ENCODE data around the gene INPP5B. TPM values are rescaled to one million over a fixed set of nuclear protein-coding genes. Genes with fewer than 3 reads are reported as not detected.
"Not testable (repeated sequence)": the region's sequence is repeated elsewhere in the genome, so short reads cannot be mapped to it uniquely, and the experiment has no call there.

The INPP5B gene
- total and polyA plus RNA-seq, 2 donors (not counting 1 experiment from before 2014, with no cell fraction given): 23.6 to 55.0 TPM

DNA sequence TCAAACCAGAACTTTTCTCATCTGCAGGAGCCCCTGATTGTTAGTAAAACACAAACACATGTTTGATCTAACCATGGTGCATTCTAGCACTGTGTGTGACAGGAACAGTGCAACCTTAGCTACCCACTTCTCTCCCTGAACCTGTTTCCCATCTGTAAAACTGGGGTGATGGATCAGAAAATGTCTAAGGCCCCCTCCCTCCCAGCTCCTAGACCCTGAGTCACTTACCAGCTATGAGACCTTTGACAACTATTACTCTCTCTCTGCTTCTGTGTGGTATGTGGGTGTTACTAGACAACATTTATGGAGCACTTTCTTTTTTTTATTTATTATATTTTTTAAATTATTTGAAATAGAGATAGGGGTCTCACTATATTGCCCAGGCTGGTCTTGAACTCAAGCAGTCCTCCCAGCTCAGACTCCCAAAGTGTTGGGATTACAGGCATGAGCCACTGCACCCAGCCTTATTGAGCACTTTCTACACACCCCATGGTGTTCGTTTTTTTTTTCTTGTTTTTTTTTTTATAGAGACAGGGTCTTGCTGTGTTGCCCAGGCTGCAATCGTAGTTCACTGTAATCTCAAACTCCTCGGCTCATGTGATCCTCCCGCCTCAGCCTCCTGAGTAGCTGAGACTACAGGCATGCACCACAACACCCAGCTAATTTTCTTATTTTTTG is 2.6 kb downstream of the INPP5B start:
- Histone ChIP-seq H3K4me2 (ENCODE audit: extremely low read depth, insufficient read depth, low read length) (no peak overlapping the region), H3K9me3 (ENCODE audit: control insufficient read depth, insufficient read depth, low read depth, low read length) (no peaks in the 10 kb centered on the region), H3K27ac (ENCODE audit: insufficient read depth, low read length) (no peak overlapping the region), H3K79me2 (ENCODE audit: control insufficient read depth, insufficient read depth, low read length) (no peaks in the 10 kb centered on the region), H3K27me3 (ENCODE audit: control insufficient read depth, insufficient read depth, low read length) (no peaks in the 10 kb centered on the region), H3K4me3 (replicated peaks in 1 of 4; ENCODE audit: control extremely low read depth in 1 of 4, insufficient read depth in 1 of 4, low read depth in 3 of 4, low read length in 4 of 4) (no peak overlapping the region), H3K4me1 (ENCODE audit: control insufficient read depth, extremely low read depth, insufficient read depth, low read length) (peaks cover 14% of the 10 kb centered on the region), H3K9ac (ENCODE audit: insufficient read depth, low read length) (no peak overlapping the region), H4K20me1 (ENCODE audit: control insufficient read depth, extremely low read depth, insufficient read depth, low read length) (no peaks in the 10 kb centered on the region), H3K36me3 (ENCODE audit: control insufficient read depth, insufficient read depth, low read length) (peaks cover 7% of the 10 kb centered on the region), H2AFZ (ENCODE audit: low read length) (no peak overlapping the region)
- no peak for TF ChIP-seq EZH2 (IDR thresholded peaks at IDR 0.05; ENCODE audit: low read length, missing control alignments)
- TF ChIP-seq, protein P1, sequence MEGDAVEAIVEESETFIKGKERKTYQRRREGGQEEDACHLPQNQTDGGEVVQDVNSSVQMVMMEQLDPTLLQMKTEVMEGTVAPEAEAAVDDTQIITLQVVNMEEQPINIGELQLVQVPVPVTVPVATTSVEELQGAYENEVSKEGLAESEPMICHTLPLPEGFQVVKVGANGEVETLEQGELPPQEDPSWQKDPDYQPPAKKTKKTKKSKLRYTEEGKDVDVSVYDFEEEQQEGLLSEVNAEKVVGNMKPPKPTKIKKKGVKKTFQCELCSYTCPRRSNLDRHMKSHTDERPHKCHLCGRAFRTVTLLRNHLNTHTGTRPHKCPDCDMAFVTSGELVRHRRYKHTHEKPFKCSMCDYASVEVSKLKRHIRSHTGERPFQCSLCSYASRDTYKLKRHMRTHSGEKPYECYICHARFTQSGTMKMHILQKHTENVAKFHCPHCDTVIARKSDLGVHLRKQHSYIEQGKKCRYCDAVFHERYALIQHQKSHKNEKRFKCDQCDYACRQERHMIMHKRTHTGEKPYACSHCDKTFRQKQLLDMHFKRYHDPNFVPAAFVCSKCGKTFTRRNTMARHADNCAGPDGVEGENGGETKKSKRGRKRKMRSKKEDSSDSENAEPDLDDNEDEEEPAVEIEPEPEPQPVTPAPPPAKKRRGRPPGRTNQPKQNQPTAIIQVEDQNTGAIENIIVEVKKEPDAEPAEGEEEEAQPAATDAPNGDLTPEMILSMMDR (conservative IDR thresholded peaks at IDR 0.05 in 1 of 2, IDR thresholded peaks at IDR 0.05 in 1 of 2; ENCODE audit: low read depth in 1 of 2, low read length in 2 of 2): no peak
- DNase-seq (ENCODE audit: low read depth in 2 of 2): peak in 1 of 2 donors; percentile 73

DNA sequence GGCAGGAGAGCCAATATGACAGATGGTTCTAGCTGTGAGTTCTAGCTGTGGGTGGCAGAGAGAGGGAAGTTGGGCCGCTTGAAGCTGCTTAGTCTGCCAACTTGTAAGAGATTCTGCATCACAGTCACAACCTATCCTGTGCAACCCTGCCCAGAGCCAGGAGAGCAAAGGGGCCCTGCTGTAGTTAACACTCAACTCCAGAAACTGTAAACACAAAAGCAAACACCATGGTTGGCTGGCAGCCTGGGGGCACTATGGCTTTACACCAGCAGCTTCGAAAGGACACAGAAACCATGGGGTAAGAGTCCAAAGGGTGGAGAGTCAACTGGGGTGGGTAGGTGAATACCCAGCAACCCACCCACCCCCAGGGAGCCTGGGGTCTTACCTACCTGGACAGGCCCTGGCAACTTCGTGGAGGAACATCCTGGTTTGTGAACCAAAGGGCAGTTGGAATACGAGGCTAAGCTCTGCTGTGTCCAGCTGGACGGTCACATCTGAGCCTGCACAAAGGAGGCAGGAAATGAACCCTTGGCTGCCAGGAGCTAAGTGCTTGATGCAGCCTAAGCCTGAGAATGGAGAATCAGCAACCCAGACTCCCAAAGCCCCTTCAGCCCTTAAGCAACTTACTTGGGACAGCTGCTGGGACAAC is 6.4 kb downstream of the INPP5B start:
- TF ChIP-seq, protein P1 (conservative IDR thresholded peaks at IDR 0.05 in 1 of 2, IDR thresholded peaks at IDR 0.05 in 1 of 2; ENCODE audit: low read depth in 1 of 2, low read length in 2 of 2): no peak
- TF ChIP-seq EZH2 (IDR thresholded peaks at IDR 0.05; ENCODE audit: low read length, missing control alignments): no peak
- H4K20me1 ChIP-seq (ENCODE audit: control insufficient read depth, extremely low read depth, insufficient read depth, low read length): no peaks in the 10 kb centered on the region
- no peak overlapping the region for H3K4me2 ChIP-seq (ENCODE audit: extremely low read depth, insufficient read depth, low read length)
- H3K79me2 ChIP-seq (ENCODE audit: control insufficient read depth, insufficient read depth, low read length): no peaks in the 10 kb centered on the region
- no peak for DNase-seq (ENCODE audit: low read depth in 2 of 2)
- no peak overlapping the region for H3K9ac ChIP-seq (ENCODE audit: insufficient read depth, low read length)
- no peak overlapping the region for H3K4me3 ChIP-seq (replicated peaks in 1 of 4; ENCODE audit: control extremely low read depth in 1 of 4, insufficient read depth in 1 of 4, low read depth in 3 of 4, low read length in 4 of 4)
- H3K27ac ChIP-seq (ENCODE audit: insufficient read depth, low read length): no peak overlapping the region
- no peaks in the 10 kb centered on the region for H3K9me3 ChIP-seq (ENCODE audit: control insufficient read depth, insufficient read depth, low read depth, low read length)
- H2AFZ ChIP-seq (ENCODE audit: low read length): no peak overlapping the region
- no peaks in the 10 kb centered on the region for H3K27me3 ChIP-seq (ENCODE audit: control insufficient read depth, insufficient read depth, low read length)
- H3K36me3 ChIP-seq (ENCODE audit: control insufficient read depth, insufficient read depth, low read length): peaks cover 7% of the 10 kb centered on the region
- peaks cover under 1% of the 10 kb centered on the region for H3K4me1 ChIP-seq (ENCODE audit: control insufficient read depth, extremely low read depth, insufficient read depth, low read length)

DNA sequence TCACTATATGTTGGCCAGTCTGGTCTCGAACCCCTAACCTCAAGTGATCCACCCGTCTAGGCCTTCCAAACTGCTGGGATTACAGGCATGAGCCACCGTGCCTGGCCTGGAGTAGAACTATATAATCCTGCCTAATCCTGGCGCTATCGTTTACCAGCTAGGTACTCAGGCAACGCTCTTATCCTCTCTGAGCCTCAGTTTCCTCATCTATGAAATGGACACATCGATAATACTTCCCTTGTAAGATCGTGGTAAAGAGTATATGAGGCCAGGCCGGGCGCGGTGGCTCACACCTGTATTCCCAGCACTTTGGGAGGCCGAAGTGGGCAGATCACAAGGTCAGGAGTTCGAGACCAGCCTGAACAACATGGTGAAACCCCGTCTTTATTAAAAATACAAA is 10.1 kb downstream of the INPP5B start:
- H3K4me2 ChIP-seq (ENCODE audit: extremely low read depth, insufficient read depth, low read length); H3K4me1 ChIP-seq (ENCODE audit: control insufficient read depth, extremely low read depth, insufficient read depth, low read length); H3K79me2 ChIP-seq (ENCODE audit: control insufficient read depth, insufficient read depth, low read length); H3K27ac ChIP-seq (ENCODE audit: insufficient read depth, low read length); H3K9ac ChIP-seq (ENCODE audit: insufficient read depth, low read length); H3K9me3 ChIP-seq (ENCODE audit: control insufficient read depth, insufficient read depth, low read depth, low read length); H3K27me3 ChIP-seq (ENCODE audit: control insufficient read depth, insufficient read depth, low read length); DNase-seq (ENCODE audit: low read depth in 2 of 2); H4K20me1 ChIP-seq (ENCODE audit: control insufficient read depth, extremely low read depth, insufficient read depth, low read length); H2AFZ ChIP-seq (ENCODE audit: low read length); H3K36me3 ChIP-seq (ENCODE audit: control insufficient read depth, insufficient read depth, low read length); H3K4me3 ChIP-seq (replicated peaks in 1 of 4; ENCODE audit: control extremely low read depth in 1 of 4, insufficient read depth in 1 of 4, low read depth in 3 of 4, low read length in 4 of 4): not testable (repeated sequence)
